HG02759 (cell line): Measurements from ENCODE around the gene SEZ6.

ENCODE experiments used
- ATAC-seq: cut with Tn5 transposase; IDR thresholded peaks from one replicate; pipeline ENCODE4 v1.9.1; 2021; ENCODE audit warnings: mild to moderate bottlenecking, moderate library complexity; ENCODE audit not compliant: unreplicated experiment

Gene SEZ6

GRCh38 chr17:29036584-29036983 lies 30.8 kb upstream of the SEZ6 start:
- no peak for ATAC-seq

GRCh38 chr17:29034510-29034909 lies 28.7 kb upstream of the SEZ6 start:
- no peak for ATAC-seq

- no peak for ATAC-seq
Measured at GRCh38 chr17:29032857-29033197, 27.0 kb upstream of the SEZ6 start.

- ATAC-seq = no peak
Measured at GRCh38 chr17:29032013-29032856, 26.4 kb upstream of the SEZ6 start.

- no peak for ATAC-seq
Measured at GRCh38 chr17:29031488-29031887, 25.7 kb upstream of the SEZ6 start.

- no peak for ATAC-seq
Measured at GRCh38 chr17:29024316-29024952, 18.6 kb upstream of the SEZ6 start.

GRCh38 chr17:29022074-29022473 lies 16.2 kb upstream of the SEZ6 start:
- no peak for ATAC-seq

GRCh38 chr17:29021226-29021625 lies 15.4 kb upstream of the SEZ6 start:
- ATAC-seq = no peak

- ATAC-seq = no peak
Measured at GRCh38 chr17:29020576-29020975, 14.7 kb upstream of the SEZ6 start.

- ATAC-seq = no peak
Measured at GRCh38 chr17:29019475-29020181, 13.8 kb upstream of the SEZ6 start.

- ATAC-seq = no peak
Measured at GRCh38 chr17:29018788-29019474, 13.1 kb upstream of the SEZ6 start.

- ATAC-seq = no peak
Measured at GRCh38 chr17:29016345-29017210, 10.7 kb upstream of the SEZ6 start.

- no peak for ATAC-seq
Measured at GRCh38 chr17:29014716-29015115, 8.9 kb upstream of the SEZ6 start.

GRCh38 chr17:29012535-29012934 lies 6.7 kb upstream of the SEZ6 start:
- no peak for ATAC-seq

- ATAC-seq = no peak
Measured at GRCh38 chr17:29010586-29010985, 4.8 kb upstream of the SEZ6 start.

- ATAC-seq = no peak
Measured at GRCh38 chr17:29010129-29010528, 4.3 kb upstream of the SEZ6 start.

- no peak for ATAC-seq
Measured at GRCh38 chr17:29008591-29008990, 2.8 kb upstream of the SEZ6 start.

GRCh38 chr17:29007860-29008455 lies 2.1 kb upstream of the SEZ6 start:
- no peak for ATAC-seq

GRCh38 chr17:29007456-29007855 lies 1.6 kb upstream of the SEZ6 start:
- no peak for ATAC-seq

- ATAC-seq = no peak
Measured at GRCh38 chr17:29004081-29004692, 1.6 kb downstream of the SEZ6 start.
